Stimulated activated CD8-positive, alpha-beta memory T cell treated with anti-CD3 and anti-CD28 coated beads, Interleukin-7, amount 100 ng/mL, for 4 hours (primary cell): ENCODE measurements around the gene USP17L29.
"Not testable (repeated sequence)": the region's sequence is repeated elsewhere in the genome, so short reads cannot be mapped to it uniquely, and the experiment has no call there.

ENCODE experiments used
- DNase-seq, 2 donors: peaks; one replicate each; pipeline ENCODE4 v3.0.0-alpha.2; 2020; ENCODE audit warnings: low read depth in 2 of 2

USP17L29 gene, protein sequence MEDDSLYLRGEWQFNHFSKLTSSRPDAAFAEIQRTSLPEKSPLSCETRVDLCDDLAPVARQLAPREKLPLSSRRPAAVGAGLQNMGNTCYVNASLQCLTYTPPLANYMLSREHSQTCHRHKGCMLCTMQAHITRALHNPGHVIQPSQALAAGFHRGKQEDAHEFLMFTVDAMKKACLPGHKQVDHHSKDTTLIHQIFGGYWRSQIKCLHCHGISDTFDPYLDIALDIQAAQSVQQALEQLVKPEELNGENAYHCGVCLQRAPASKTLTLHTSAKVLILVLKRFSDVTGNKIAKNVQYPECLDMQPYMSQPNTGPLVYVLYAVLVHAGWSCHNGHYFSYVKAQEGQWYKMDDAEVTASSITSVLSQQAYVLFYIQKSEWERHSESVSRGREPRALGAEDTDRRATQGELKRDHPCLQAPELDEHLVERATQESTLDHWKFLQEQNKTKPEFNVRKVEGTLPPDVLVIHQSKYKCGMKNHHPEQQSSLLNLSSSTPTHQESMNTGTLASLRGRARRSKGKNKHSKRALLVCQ

GRCh38 chr4:9353338-9353737, at the start of gene USP17L29:
Gene USP17L29 (plus strand): TSS chr4:9353638. CDS start chr4:9353638, 0 bp downstream.
- not testable (repeated sequence) for DNase-seq

GRCh38 chr4:9324191-9324590, 29.2 kb upstream of the USP17L29 start:
- DNase-seq, result not testable (repeated sequence)

DNA sequence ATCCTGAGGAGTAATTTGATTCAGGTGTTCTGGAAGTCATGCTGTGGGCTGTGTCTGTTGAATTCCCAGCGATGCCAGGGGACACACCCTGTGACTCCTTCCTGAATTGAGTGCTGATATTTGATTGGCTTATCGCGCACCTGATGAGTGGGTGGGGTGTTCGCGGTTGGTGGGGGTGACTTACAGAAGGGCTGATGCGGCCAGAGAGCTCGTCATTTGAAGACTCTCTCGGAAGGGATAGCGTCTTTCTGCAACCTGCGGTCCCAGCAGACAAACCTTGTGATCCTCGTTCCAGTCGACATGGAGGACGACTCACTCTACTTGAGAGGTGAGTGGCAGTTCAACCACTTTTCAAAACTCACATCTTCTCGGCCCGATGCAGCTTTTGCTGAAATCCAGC, 28.6 kb upstream of the USP17L29 start, which contains the start of gene USP17L24:
Gene USP17L24 (plus strand): TSS at position 301 of the 400 bp plus-strand sequence. CDS start 0 bp downstream, at position 301.
- DNase-seq, result not testable (repeated sequence)

DNA sequence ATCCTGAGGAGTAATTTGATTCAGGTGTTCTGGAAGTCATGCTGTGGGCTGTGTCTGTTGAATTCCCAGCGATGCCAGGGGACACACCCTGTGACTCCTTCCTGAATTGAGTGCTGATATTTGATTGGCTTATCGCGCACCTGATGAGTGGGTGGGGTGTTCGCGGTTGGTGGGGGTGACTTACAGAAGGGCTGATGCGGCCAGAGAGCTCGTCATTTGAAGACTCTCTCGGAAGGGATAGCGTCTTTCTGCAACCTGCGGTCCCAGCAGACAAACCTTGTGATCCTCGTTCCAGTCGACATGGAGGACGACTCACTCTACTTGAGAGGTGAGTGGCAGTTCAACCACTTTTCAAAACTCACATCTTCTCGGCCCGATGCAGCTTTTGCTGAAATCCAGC, 23.8 kb upstream of the USP17L29 start, which contains the start of gene USP17L25:
Gene USP17L25 (plus strand): TSS at position 301 of the 400 bp plus-strand sequence. CDS start 0 bp downstream, at position 301.
- DNase-seq, result not testable (repeated sequence)

DNA sequence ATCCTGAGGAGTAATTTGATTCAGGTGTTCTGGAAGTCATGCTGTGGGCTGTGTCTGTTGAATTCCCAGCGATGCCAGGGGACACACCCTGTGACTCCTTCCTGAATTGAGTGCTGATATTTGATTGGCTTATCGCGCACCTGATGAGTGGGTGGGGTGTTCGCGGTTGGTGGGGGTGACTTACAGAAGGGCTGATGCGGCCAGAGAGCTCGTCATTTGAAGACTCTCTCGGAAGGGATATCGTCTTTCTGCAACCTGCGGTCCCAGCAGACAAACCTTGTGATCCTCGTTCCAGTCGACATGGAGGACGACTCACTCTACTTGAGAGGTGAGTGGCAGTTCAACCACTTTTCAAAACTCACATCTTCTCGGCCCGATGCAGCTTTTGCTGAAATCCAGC, 19.1 kb upstream of the USP17L29 start, which contains the start of gene USP17L26:
Gene USP17L26 (plus strand): TSS at position 301 of the 400 bp plus-strand sequence. CDS start 0 bp downstream, at position 301.
- not testable (repeated sequence) for DNase-seq

GRCh38 chr4:9339103-9339502, 14.3 kb upstream of the USP17L29 start, which contains the start of gene USP17L5:
Gene USP17L5 (plus strand): TSS chr4:9339403. CDS start chr4:9339403, 0 bp downstream.
- DNase-seq, result not testable (repeated sequence)

DNA sequence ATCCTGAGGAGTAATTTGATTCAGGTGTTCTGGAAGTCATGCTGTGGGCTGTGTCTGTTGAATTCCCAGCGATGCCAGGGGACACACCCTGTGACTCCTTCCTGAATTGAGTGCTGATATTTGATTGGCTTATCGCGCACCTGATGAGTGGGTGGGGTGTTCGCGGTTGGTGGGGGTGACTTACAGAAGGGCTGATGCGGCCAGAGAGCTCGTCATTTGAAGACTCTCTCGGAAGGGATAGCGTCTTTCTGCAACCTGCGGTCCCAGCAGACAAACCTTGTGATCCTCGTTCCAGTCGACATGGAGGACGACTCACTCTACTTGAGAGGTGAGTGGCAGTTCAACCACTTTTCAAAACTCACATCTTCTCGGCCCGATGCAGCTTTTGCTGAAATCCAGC, 9.6 kb upstream of the USP17L29 start, which contains the start of gene USP17L27:
Gene USP17L27 (plus strand): TSS at position 301 of the 400 bp plus-strand sequence. CDS start 0 bp downstream, at position 301.
- not testable (repeated sequence) for DNase-seq

DNA sequence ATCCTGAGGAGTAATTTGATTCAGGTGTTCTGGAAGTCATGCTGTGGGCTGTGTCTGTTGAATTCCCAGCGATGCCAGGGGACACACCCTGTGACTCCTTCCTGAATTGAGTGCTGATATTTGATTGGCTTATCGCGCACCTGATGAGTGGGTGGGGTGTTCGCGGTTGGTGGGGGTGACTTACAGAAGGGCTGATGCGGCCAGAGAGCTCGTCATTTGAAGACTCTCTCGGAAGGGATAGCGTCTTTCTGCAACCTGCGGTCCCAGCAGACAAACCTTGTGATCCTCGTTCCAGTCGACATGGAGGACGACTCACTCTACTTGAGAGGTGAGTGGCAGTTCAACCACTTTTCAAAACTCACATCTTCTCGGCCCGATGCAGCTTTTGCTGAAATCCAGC, 4.8 kb upstream of the USP17L29 start, which contains the start of gene USP17L28:
Gene USP17L28 (plus strand): TSS at position 301 of the 400 bp plus-strand sequence. CDS start 0 bp downstream, at position 301.
- not testable (repeated sequence) for DNase-seq

DNA sequence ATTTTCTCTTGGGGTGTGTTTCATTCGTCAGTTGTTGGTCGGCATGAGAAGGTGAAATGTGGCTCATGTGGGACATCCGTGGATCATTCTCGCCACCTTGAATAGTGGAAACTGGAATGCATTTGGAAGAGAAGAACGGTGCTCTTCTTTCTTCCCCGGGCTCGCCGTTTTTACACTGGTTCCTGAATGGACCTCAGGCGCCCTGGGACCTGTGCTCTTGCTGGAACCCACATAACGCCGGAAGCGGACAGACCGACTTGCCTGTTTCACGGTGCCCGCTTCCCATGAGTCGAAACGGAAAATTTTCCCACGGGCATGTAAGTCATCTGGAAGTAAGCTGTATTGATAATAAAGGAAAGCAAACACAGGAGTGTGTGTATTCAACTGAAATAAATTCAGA, 2.6 kb upstream of the USP17L29 start:
- not testable (repeated sequence) for DNase-seq

GRCh38 chr4:9362829-9363228, 9.4 kb downstream of the USP17L29 start, which contains the start of gene USP17L30:
Gene USP17L30 (plus strand): TSS chr4:9363129. CDS start chr4:9363129, 0 bp downstream.
- not testable (repeated sequence) for DNase-seq

DNA sequence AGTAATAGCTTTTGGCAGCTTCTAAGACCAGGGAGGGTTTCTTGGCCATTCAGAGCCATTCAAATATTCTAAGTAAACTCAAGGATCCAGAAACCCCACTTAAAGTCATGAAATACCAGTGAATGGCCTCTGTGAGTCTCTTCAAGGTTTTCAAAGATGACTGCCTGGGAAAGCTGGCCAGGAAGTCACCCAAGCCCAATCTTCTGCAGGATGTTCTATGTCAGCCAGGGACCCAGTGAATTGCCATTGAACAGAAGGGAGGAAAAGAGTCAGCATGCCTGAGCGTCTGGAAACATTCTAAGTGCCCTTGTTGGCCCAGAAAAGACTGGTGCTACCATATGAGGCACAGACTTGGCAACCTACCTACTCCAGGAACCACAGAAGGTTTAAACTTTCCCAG, 26.4 kb downstream of the USP17L29 start:
- not testable (repeated sequence) for DNase-seq

DNA sequence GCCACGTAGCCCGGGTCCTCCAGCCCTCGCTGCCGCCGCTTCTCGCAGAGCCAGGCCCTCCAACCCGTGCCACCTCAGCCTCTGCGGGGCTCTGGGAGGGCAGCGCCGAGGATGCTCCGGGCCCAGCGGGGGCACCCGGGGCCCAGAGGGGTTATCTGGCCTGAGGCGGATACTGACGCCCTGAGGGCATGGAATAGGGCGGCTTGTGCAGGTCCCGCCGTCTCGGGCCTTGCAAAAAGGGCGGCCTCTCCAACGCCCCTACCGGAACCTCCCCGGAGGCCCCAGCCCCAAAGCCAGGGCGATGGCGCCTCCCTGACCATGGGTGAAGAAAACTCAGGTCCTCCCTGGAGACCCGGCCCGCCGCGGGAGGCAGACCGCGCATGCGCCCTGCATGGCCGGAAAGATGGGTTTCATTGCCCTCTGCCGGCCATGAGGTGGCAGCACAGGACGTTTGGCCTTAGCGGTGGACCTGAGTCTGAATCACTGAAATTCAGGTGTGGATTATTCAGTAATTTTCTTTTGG, 27.6 kb downstream of the USP17L29 start:
- DNase-seq, result peak in 1 of 2 donors; percentile 36

- DNase-seq, result no peak
Observed at GRCh38 chr4:9384126-9384525, 30.7 kb downstream of the USP17L29 start.

GRCh38 chr4:9389001-9389400, 35.6 kb downstream of the USP17L29 start:
- DNase-seq, result not testable (repeated sequence)
